GM10248 (cell line): ENCODE measurements around the gene GLIS1.
"Not testable (repeated sequence)": the region's sequence is repeated elsewhere in the genome, so short reads cannot be mapped to it uniquely, and the experiment has no call there.

ENCODE experiments used
- CTCF ChIA-PET: fragments of 300-600 bp; sonication (Branson Sonifier 250); formaldehyde crosslinking; extraction: SDS; loops from one replicate; lab custom pipeline; 2021; ENCODE audit warnings: antibody characterized with exemption; lab: Yijun Ruan, JAX
- POLR2A ChIA-PET: fragments of 350-650 bp; sonication (Branson Sonifier 250); formaldehyde crosslinking; extraction: SDS; loops from one replicate; lab custom pipeline; 2020; ENCODE audit warnings: antibody characterized with exemption; lab: Yijun Ruan, JAX
- DNase-seq: peaks from one replicate; pipeline ENCODE4 v3.0.0; 2012; ENCODE audit errors: extremely low spot score
- CTCF ChIP-seq: IDR thresholded peaks from 2 replicates; pipeline ENCODE4 v1.5.1; 2012; ENCODE audit warnings: mild to moderate bottlenecking, low read depth; ENCODE audit errors: extremely low read depth, missing control alignments, control extremely low read depth

The GLIS1 gene

DNA sequence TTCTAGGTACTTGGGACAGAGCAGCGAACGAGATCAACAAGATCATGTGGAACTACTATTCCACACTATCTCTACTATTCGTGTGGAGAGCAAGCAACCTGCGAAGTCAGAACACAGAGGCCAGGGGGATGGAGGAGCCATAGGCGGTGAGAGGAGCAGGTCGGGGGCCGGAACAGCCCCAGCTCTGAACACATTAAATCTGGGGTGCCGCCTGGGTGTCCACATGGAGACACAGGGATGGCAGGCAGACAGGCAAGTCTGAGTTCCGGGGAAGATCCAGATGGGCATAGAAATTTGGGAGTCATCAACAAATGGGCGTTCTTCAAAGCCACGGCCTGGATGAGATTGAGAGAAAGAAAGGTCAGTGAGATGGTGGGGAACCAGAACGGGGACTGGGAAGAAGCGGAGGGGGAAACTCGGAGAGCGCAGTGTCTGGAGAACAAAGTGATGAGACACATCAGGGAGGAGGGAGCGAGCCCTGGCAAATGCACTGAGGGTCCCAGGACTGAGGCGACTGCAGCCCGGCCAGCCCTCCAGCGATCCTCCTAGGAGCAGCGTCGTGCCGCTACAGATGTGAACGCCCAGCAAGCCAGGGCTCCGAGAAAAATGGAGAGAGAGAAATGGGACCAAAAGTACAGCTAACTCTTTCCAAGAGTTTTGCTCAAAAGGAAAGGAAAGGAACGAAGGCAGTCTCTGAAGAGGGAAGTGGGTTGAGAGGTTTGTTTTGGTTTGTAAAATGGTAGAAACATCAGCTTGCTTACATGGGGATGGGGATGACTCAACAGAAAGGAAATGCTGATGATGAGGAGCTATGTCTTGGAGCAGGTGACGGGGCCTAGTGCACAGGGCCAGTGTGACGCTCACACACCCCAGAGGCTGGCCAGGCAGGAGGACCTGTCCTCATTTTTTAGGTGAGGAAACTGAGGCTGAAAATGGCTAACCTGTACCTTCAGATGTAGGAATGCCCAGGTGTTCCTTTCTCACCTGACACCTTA, 84.5 kb downstream of the GLIS1 start:
- no peak for TF ChIP-seq CTCF
- no peak for DNase-seq
- POLR2A ChIA-PET = no interaction called here
- CTCF ChIA-PET = no interaction called here

- no peak for TF ChIP-seq CTCF
- ChIA-PET POLR2A (no interaction called here), CTCF (no interaction called here)
- no peak for DNase-seq
Observed at GRCh38 chr1:53653631-53654030, 85.3 kb downstream of the GLIS1 start.

DNA sequence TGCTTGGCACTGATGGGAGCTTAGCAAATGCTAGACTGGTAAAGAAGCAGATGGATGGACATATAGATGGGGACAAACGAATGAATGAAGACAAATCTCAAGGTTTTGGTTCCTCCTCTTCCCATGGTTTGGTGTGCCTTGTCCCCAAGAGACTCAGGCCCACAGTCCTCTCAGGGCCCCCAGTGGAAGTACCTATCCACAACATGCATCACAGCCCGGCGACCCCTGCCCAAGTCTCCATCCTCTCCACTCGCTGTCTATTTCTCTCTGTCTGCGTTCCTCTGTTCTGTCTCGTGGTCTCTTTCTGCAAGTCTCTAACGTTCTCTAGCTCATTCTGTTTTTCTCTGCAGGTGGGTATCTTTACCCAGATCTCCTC, 85.8 kb downstream of the GLIS1 start:
- no peak for DNase-seq
- ChIA-PET POLR2A (no interaction called here), CTCF (no interaction called here)
- no peak for TF ChIP-seq CTCF

GRCh38 chr1:53652441-53653199, 86.3 kb downstream of the GLIS1 start:
- ChIA-PET CTCF (no interaction called here), POLR2A (no interaction called here)
- no peak for TF ChIP-seq CTCF
- DNase-seq = no peak

- no peak for TF ChIP-seq CTCF
- DNase-seq = no peak
- POLR2A ChIA-PET = no interaction called here
- CTCF ChIA-PET = no interaction called here
Observed at GRCh38 chr1:53651356-53651755, 87.6 kb downstream of the GLIS1 start.

- POLR2A ChIA-PET = no interaction called here
- no peak for DNase-seq
- no peak for TF ChIP-seq CTCF
- CTCF ChIA-PET = no interaction called here
Observed at GRCh38 chr1:53648516-53648915, 90.4 kb downstream of the GLIS1 start.

DNA sequence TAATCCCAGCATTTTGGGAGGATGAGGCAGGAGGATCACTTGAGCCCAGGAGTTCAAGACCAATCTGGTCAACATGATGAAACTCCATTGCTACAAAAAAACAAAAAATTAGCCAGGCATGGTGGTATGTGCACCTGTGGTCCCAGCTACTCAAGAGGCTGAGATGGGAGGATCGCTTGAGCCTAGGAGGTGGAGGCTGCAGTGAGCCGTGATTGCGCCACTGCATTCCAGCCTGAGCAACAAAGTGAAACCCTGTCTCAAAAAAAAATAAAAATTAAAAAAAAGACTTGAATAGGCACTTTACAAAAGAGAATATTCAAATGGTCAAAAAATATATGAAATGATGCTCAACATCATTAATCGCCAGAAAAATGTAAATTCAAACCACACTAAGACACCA, 91.0 kb downstream of the GLIS1 start:
- CTCF ChIA-PET, POLR2A ChIA-PET, DNase-seq: not testable (repeated sequence)
